Spleen (tissue), 7 donors: ENCODE measurements around the gene TMEM209.

Source experiments
- CTCF ChIP-seq, 11 experiments: fragments of 200-600 bp in 7 of 11; fragments of 450-650 bp in 4 of 11; sonication (generic) in 4 of 11; IDR thresholded peaks in 8 of 11; conservative IDR thresholded peaks in 3 of 11; 1 replicate in 7 of 11; 2 replicates in 4 of 11; pipeline versions ENCODE4 v1.4.0 to v1.8.0; 2016 to 2021; ENCODE audit warnings: antibody characterized with exemption in 11 of 11, inconsistent platforms in 4 of 11, mild to moderate bottlenecking in 1 of 11
- POLR2A ChIP-seq, 3 donors: fragments of 450-650 bp; IDR thresholded peaks; one replicate each; pipeline ENCODE4 v1.5.1; 2017; ENCODE audit warnings: antibody characterized with exemption in 3 of 3, mild to moderate bottlenecking in 1 of 3
- POLR2AphosphoS5 ChIP-seq, 3 donors: sonication (generic); formaldehyde crosslinking; IDR thresholded peaks; one replicate each; pipeline ENCODE4 v1.5.1; 2017; ENCODE audit warnings: antibody characterized with exemption in 3 of 3
- donor health status: DM: no; HTN: no; CAD: no; lungs with moderate emphysema.
- donor health status: DM: no; HTN: no; CAD: no.
- donor health status: DM: no; HTN: no; CAD: no.

GRCh38 chr7:130131191-130131834 lies 73.9 kb downstream of the TMEM209 start:
- no peak for TF ChIP-seq CTCF (IDR thresholded peaks at IDR 0.05 in 8 of 11, conservative IDR thresholded peaks at IDR 0.05 in 3 of 11)
- no peak for TF ChIP-seq POLR2A (IDR thresholded peaks at IDR 0.05)
- TF ChIP-seq POLR2AphosphoS5 (IDR thresholded peaks at IDR 0.05): no peak
